Measurements from ENCODE around the gene STAG3. TPM values are rescaled to one million over a fixed set of nuclear protein-coding genes. Genes with fewer than 3 reads are reported as not detected.
A peak's percentile ranks its signal among the peaks of the same experiment; 100 is the strongest.

STAG3 gene
- total RNA-seq, 1 experiment from 2014 or later = 0.05 TPM

- DNase-seq (ENCODE audit: extremely low read depth, low read depth) = no peak
Measured at GRCh38 chr7:100155553-100156317, 22.0 kb upstream of the STAG3 start.

- no peak for DNase-seq (ENCODE audit: extremely low read depth, low read depth)
Measured at GRCh38 chr7:100156331-100157068, 21.2 kb upstream of the STAG3 start.

- no peak for DNase-seq (ENCODE audit: extremely low read depth, low read depth)
Measured at GRCh38 chr7:100157069-100157333, 20.7 kb upstream of the STAG3 start.

DNA sequence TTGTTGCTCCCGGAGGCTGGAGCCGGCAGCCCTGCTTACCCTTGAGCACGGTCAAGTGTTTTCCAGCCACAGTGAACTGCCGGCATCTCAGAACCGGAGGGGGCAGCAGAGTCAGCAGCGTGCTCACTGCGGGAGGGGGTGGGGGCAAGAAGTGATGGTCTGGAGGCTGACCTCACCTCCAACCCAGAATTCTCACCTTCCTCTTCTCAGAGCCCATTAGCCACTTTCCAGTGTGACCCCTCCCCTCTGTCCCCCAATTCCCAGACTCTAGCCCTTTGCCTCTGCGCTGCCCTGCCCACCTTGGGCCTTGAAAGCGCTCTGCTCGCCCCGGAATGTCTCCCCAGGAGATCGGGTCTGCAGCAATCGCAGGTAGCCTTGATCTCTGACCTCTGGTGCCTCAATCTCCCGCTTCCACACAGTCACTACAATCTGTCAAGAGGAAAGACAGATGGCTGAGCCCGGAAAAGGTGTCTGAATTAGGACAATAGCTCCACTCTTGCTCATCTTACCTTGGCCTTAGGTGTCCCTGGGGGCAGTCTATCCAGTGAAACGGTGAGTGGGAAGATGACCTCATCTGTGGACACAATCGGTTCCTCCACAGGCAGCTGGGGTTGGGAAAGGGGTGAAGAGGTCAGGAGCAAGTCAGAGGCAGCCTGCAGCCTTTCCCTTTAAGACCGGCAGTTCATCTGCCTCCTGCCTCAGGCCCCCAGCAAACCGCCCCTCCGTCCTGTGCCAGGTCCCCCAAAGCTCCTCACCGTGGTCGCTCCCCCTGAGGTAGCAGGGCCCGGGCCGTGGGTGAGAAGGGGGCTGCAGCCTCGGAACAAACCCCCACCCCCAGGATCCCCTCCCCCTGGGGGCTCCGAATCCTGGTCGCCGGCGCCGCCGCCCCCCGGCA lies 20.1 kb upstream of the STAG3 start:
- DNase-seq (ENCODE audit: extremely low read depth, low read depth) = no peak

- peak; percentile 66 for DNase-seq (ENCODE audit: extremely low read depth, low read depth)
Measured at GRCh38 chr7:100158229-100159098, 19.3 kb upstream of the STAG3 start, which contains the start of gene TRAPPC14. TRAPPC14 (minus strand) TSS chr7:100158723; CDS start chr7:100158499, 224 bp downstream.

GRCh38 chr7:100159099-100159623 lies 18.6 kb upstream of the STAG3 start:
- DNase-seq (ENCODE audit: extremely low read depth, low read depth) = no peak

DNA sequence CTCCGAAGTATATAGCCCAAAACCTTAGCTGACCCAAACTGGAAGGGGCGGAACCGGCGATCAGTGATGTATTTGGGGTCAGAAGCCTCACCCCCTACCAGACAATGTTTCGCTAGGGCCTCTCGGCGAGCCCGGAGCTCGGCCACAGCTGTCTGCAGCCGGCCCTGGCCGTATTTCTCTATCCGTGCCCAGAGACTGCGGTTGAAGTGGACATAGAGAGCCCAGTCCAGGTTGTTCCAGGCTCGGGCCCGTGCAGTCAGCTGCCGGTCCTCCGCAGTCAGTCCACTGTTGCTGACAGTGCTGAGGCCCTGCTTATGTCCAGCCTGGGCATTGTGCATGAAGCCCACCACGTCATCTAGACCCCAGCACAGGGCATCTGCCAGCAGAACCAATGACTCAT lies 17.7 kb upstream of the STAG3 start:
- DNase-seq (ENCODE audit: extremely low read depth, low read depth) = no peak

GRCh38 chr7:100163006-100163531 lies 14.6 kb upstream of the STAG3 start:
- DNase-seq (ENCODE audit: extremely low read depth, low read depth) = no peak

DNA sequence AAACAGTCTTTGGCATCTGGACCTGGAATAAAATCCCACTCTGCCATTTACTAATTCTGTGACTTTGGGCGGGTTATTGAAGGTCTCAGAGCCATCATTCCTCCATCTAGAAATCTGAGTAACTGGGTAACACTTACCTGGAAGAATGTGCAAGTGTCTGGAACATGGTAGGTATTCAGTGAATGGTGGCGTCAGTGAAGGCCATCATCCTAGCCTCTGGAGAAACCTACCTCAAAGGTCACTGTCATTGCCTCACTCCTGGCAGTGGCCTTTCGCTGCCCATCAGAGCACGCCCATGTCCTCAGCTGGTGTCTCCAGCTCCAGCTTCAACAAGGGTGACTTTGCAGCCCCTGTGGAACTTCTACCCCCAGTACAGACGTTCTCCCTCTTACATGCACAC lies 13.8 kb upstream of the STAG3 start:
- DNase-seq (ENCODE audit: extremely low read depth, low read depth) = no peak

DNA sequence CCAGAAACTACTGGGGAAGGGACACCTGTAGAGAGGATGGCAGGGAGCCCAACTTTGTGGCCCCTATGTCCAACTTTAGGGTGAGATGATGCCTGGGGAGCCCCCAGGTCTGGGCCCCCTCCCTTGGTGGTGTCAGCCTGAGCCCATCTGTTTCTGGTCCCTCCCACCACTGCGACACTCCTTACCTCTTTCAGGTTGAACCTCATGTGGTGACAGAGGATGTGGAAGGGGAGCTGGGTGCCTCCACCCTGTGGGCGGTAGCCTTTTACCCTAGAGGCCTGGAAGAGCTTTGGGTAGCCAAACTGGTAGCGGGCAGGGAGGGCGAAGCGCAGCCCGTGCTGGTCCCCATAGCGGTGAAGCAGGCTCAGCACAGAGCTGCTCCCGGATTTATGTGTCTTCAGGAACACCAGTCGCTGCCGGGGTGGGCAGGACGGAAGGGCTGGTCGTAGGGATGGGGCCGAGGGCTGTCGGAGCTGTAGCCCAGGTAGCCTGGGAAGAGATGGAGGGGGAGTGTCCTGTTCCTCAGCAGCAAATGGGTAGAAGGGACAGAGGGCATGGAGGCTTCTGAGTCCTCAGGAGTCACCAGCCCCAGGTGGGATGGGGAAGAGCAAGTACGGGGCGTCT lies 11.3 kb upstream of the STAG3 start:
- DNase-seq (ENCODE audit: extremely low read depth, low read depth) = no peak

DNA sequence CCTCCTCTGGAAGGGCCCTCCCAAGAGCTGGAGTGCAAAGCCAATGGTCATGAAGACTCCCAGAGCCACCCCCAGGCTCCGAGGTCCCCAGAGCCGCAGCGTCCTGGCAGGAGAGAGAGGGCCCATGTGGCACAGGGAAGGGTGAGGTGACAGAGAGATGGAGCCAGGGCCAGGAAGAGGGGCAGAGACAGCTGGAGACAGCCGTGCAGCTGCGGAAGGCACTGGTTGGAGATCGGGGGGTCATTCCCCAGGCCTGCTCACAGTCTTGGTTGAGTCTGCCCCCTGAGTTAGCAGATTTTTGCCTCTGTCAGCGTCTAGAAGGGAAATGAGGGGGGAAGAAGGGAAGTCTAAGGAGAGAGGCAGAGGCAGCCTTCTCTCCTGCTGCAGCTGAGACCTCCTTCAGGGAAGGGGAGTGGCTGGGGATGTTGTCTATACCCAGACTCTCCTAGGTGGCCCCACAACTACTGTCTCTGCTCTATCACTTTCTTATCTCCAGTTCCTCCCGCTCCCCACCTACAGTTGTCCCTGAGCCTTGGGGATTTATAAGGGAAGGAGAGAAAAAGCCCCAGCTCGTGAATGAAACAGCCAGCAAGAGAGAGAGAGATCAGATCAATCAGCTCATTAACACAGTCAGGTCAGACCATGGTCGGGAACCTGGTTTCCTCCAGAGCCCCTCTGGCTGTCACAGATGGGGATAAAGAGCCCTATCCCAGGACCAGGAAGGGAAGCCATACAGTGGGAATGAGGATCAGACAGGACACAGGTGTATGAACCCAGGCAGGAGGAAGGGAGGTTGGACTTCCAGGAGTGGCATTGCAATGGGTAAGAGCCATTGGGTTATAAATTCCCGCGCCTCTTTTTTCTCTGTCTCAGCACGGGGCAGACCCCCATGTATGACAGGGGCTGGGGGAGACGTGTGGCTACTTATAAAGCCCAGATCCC lies 10.5 kb upstream of the STAG3 start:
- DNase-seq (ENCODE audit: extremely low read depth, low read depth) = no peak

DNA sequence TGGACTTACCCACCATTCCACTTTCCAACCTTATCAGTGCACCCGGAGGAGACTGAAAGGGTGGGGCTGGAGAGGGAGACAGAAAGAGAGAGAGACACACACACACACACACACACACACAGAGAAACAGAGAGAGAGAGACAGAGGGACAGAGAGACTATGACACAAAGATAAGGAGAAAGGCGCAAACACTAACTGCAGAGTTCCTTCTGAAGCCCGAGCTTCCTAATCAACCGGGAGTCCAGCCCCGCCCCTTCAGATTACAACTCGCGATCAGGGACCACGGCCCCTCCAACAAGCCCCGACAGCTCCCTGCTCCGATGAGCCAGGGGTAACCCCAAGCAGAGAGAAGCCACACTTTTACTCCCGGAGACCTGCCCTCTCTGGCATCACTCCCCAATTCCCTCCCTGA lies 9.8 kb upstream of the STAG3 start:
- DNase-seq (ENCODE audit: extremely low read depth, low read depth) = no peak

GRCh38 chr7:100169147-100169850 lies 8.4 kb upstream of the STAG3 start:
- DNase-seq (ENCODE audit: extremely low read depth, low read depth) = no peak

GRCh38 chr7:100170101-100170897 lies 7.4 kb upstream of the STAG3 start:
- DNase-seq (ENCODE audit: extremely low read depth, low read depth) = no peak

- no peak for DNase-seq (ENCODE audit: extremely low read depth, low read depth)
Measured at GRCh38 chr7:100171087-100171681, 6.5 kb upstream of the STAG3 start.

DNA sequence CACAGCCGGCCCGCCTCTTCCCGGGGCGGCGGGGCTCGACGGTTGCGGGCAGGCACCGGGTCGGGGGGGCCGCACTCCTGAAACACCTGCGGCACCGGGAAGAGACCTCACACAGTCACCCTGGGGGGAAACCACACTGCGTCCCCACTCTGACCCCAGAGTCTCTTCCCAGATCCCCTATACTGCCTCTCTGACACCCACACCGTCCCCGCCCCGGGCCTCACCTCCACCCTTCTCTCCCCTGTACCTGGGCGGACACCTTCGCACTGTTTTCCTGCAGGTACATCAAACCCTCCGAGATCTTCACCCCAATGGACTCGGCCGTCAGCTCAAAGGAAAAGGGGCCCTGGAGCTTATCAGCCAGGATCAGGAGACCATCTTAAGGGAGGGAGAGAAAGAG lies 5.9 kb upstream of the STAG3 start:
- no peak for DNase-seq (ENCODE audit: extremely low read depth, low read depth)
